Loucy (cell line): ENCODE results near the gene CECR2.

Source experiments
- H2AFZ ChIP-seq: fragments of 200-600 bp; sonication (generic); 2 replicates; pipeline ENCODE4 v1.6.0; 2016; ENCODE audit warnings: antibody characterized with exemption, mild to moderate bottlenecking, low read length, moderate library complexity
- H3F3A ChIP-seq: fragments of 200-600 bp; 2 replicates; pipeline ENCODE4 v1.6.0; 2016; ENCODE audit warnings: antibody characterized with exemption, low read depth, mild to moderate bottlenecking
- H3K27me3 ChIP-seq: fragments of 200-600 bp; sonication (generic); 2 replicates; pipeline ENCODE4 v1.6.1; 2014; ENCODE audit warnings: low read length, mild to moderate bottlenecking; ENCODE audit not compliant: insufficient read depth, poor library complexity, severe bottlenecking
- H3K36me3 ChIP-seq: fragments of 200-600 bp; sonication (generic); 2 replicates; pipeline ENCODE4 v1.6.1; 2016; ENCODE audit warnings: low read length; ENCODE audit not compliant: insufficient read depth
- H3K4me1 ChIP-seq: fragments of 200-600 bp; sonication (generic); 2 replicates; pipeline ENCODE4 v1.5.1; 2014; ENCODE audit warnings: low read length, mild to moderate bottlenecking; ENCODE audit not compliant: insufficient read depth, poor library complexity, severe bottlenecking
- H3K4me2 ChIP-seq: fragments of 200-600 bp; sonication (generic); 2 replicates; pipeline ENCODE4 v1.6.0; 2014; ENCODE audit warnings: antibody characterized with exemption, low read length, low read depth, mild to moderate bottlenecking; ENCODE audit not compliant: poor library complexity, severe bottlenecking
- H3K4me3 ChIP-seq: fragments of 200-600 bp; sonication (generic); 2 replicates; pipeline ENCODE4 v1.5.1; 2014; ENCODE audit warnings: low read length, mild to moderate bottlenecking, mixed read lengths; ENCODE audit not compliant: poor library complexity, severe bottlenecking
- H3K79me2 ChIP-seq: fragments of 200-600 bp; sonication (generic); 2 replicates; pipeline ENCODE4 v1.6.1; 2014; ENCODE audit warnings: low read length; ENCODE audit not compliant: insufficient read depth
- H3K9ac ChIP-seq: fragments of 200-600 bp; sonication (generic); 2 replicates; pipeline ENCODE4 v1.6.0; 2014; ENCODE audit warnings: mild to moderate bottlenecking, low read depth, low read length, moderate library complexity; ENCODE audit not compliant: poor library complexity, severe bottlenecking
- H3K9me2 ChIP-seq: fragments of 200-600 bp; sonication (generic); replicated peaks from 2 replicates; pipeline ENCODE4 v1.6.1; 2016; ENCODE audit warnings: low read depth, low read length, mixed read lengths
- H3K9me3 ChIP-seq: fragments of 200-600 bp; sonication (generic); 2 replicates; pipeline ENCODE4 v1.6.1; 2014; ENCODE audit warnings: mild to moderate bottlenecking, antibody characterized with exemption, low read length, low read depth; ENCODE audit not compliant: insufficient read depth
- H4K20me1 ChIP-seq: fragments of 200-600 bp; sonication (generic); 2 replicates; pipeline ENCODE4 v1.6.0; 2014; ENCODE audit warnings: antibody characterized with exemption, low read length, mild to moderate bottlenecking; ENCODE audit not compliant: insufficient read depth, poor library complexity, severe bottlenecking
- EZH2phosphoT487 ChIP-seq: fragments of 200-600 bp; IDR thresholded peaks from 2 replicates; pipeline ENCODE4 v1.6.1; 2018; ENCODE audit warnings: antibody characterized with exemption, mild to moderate bottlenecking, moderate library complexity, borderline replicate concordance
- TF ChIP-seq, protein P1 (sequence below): fragments of 200-600 bp; sonication (generic); conservative IDR thresholded peaks from 2 replicates; pipeline ENCODE4 v1.5.1; 2014; ENCODE audit warnings: mild to moderate bottlenecking, antibody characterized with exemption, low read length

The CECR2 gene

DNA sequence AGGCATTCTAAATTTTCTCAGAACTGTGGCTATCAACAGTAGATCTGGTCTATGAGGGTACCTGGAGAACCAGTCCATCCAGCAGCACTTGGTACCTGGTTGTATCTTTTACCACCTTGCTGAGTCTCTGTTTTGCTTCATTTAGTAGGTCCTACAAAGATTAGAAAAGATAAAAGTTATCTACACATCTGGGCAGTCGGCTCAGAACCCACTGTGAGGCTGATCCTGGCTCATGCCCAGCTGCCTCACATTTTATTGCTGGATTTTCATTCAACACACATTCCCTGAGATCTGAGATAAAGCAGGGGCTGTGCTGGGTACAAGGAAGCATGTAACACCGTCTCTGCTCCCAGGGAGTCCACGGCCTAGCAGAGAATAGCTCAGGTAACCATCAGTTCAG lies 231.8 kb downstream of the CECR2 start:
- Histone ChIP-seq H3K9me2 (no peaks in the 10 kb centered on the region), H3K4me2 (no peak overlapping the region), H3K4me1 (peaks cover 8% of the 10 kb centered on the region), H3K36me3 (peaks cover 46% of the 10 kb centered on the region; the same call in 1 of the 2 replicates), H3F3A (no peaks in the 10 kb centered on the region), H2AFZ (no peak overlapping the region), H3K9me3 (no peaks in the 10 kb centered on the region), H3K4me3 (no peak overlapping the region), H3K27me3 (no peaks in the 10 kb centered on the region), H3K79me2 (peaks cover 10% of the 10 kb centered on the region; the same call in 1 of the 2 replicates), H3K9ac (no peak overlapping the region), H4K20me1 (peaks cover 3% of the 10 kb centered on the region)
- TF ChIP-seq EZH2phosphoT487, result no peak
- TF ChIP-seq, protein P1, sequence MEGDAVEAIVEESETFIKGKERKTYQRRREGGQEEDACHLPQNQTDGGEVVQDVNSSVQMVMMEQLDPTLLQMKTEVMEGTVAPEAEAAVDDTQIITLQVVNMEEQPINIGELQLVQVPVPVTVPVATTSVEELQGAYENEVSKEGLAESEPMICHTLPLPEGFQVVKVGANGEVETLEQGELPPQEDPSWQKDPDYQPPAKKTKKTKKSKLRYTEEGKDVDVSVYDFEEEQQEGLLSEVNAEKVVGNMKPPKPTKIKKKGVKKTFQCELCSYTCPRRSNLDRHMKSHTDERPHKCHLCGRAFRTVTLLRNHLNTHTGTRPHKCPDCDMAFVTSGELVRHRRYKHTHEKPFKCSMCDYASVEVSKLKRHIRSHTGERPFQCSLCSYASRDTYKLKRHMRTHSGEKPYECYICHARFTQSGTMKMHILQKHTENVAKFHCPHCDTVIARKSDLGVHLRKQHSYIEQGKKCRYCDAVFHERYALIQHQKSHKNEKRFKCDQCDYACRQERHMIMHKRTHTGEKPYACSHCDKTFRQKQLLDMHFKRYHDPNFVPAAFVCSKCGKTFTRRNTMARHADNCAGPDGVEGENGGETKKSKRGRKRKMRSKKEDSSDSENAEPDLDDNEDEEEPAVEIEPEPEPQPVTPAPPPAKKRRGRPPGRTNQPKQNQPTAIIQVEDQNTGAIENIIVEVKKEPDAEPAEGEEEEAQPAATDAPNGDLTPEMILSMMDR, result no peak

DNA sequence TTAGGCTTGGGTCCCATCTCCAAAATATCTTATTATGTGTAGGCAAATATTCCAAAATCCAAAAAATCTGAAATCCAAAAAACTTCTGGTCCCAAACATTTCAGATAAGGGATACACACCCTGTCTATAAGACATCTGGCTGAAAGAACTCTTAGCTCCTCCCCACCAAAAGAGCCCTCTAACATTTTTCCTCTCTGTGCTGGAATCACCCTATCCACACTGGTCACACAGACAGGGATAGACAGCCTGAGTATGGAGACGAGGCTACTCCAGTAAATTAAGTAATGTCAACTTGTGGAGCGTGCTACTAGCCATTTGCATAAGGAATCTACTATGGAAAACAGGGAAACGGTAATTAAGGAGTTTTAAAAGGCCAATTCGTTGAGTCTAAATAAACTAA lies 234.4 kb downstream of the CECR2 start:
- H3K4me3 ChIP-seq, result no peak overlapping the region
- H3K9me2 ChIP-seq, result no peaks in the 10 kb centered on the region
- H3K36me3 ChIP-seq, result peaks cover 37% of the 10 kb centered on the region; the same call in 1 of the 2 replicates
- no peaks in the 10 kb centered on the region for H3K9me3 ChIP-seq
- H4K20me1 ChIP-seq, result peaks cover 3% of the 10 kb centered on the region
- H3K4me2 ChIP-seq, result no peak overlapping the region
- H3K9ac ChIP-seq, result no peak overlapping the region
- H3K79me2 ChIP-seq, result peaks cover 10% of the 10 kb centered on the region; the same call in 1 of the 2 replicates
- no peaks in the 10 kb centered on the region for H3K27me3 ChIP-seq
- no peak for TF ChIP-seq EZH2phosphoT487
- TF ChIP-seq, protein P1, result no peak
- H2AFZ ChIP-seq, result no peak overlapping the region
- H3F3A ChIP-seq, result no peaks in the 10 kb centered on the region
- peaks cover 8% of the 10 kb centered on the region for H3K4me1 ChIP-seq

DNA sequence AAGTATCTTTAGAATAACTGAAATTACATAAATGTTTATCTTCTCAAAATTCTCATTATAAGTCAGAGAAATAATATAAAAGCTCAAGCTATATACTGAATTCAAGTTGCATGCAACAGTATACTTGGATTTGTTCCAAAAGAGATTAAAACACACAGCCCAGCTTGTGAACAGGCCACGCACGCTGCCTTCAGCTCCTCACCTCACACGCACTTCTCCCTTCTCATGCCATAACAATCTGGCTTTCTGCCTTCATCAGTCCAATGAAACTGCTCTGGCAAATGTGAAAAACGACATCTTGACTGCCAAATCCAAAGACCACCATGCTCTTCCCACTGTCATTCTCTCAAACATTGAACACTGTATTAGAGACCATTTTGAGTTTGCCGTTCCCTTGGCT lies 237.2 kb downstream of the CECR2 start:
- Histone ChIP-seq H3K36me3 (peaks cover 33% of the 10 kb centered on the region; the same call in 1 of the 2 replicates), H3K4me3 (no peak overlapping the region)
- TF ChIP-seq, protein P1, result no peak
- no peak for TF ChIP-seq EZH2phosphoT487

More for the DNA sequence above, 237.2 kb downstream of the CECR2 start:
- Histone ChIP-seq H3K4me1 (peaks cover 8% of the 10 kb centered on the region), H2AFZ (no peak overlapping the region), H3K9me2 (no peaks in the 10 kb centered on the region), H3F3A (no peaks in the 10 kb centered on the region), H3K4me2 (no peak overlapping the region), H3K9ac (no peak overlapping the region), H3K79me2 (peaks cover 10% of the 10 kb centered on the region; the same call in 1 of the 2 replicates), H4K20me1 (peaks cover 3% of the 10 kb centered on the region), H3K27me3 (no peaks in the 10 kb centered on the region), H3K9me3 (no peaks in the 10 kb centered on the region)
